Measurements from ENCODE around the gene CTNNBL1.

Gene CTNNBL1

GRCh38 chr20:37903317-37904007, 209.6 kb downstream of the CTNNBL1 start:
- no peak for DNase-seq

GRCh38 chr20:37904008-37904642, 210.3 kb downstream of the CTNNBL1 start:
- no peak for DNase-seq

- DNase-seq = no peak
Observed at GRCh38 chr20:37904845-37905373, 211.1 kb downstream of the CTNNBL1 start.

GRCh38 chr20:37905671-37906613, 212.1 kb downstream of the CTNNBL1 start:
- no peak for DNase-seq

- no peak for DNase-seq
Observed at GRCh38 chr20:37907330-37907676, 213.5 kb downstream of the CTNNBL1 start.

- no peak for DNase-seq
Observed at GRCh38 chr20:37907677-37908401, 214.0 kb downstream of the CTNNBL1 start.

GRCh38 chr20:37911261-37911660, 217.4 kb downstream of the CTNNBL1 start:
- DNase-seq = no peak

- DNase-seq = no peak
Observed at GRCh38 chr20:37911838-37912281, 218.0 kb downstream of the CTNNBL1 start.

GRCh38 chr20:37912874-37913273, 219.0 kb downstream of the CTNNBL1 start:
- no peak for DNase-seq

- DNase-seq = no peak
Observed at GRCh38 chr20:37913567-37914366, 219.9 kb downstream of the CTNNBL1 start.

- no peak for DNase-seq
Observed at GRCh38 chr20:37914367-37914671, 220.5 kb downstream of the CTNNBL1 start.

- no peak for DNase-seq
Observed at GRCh38 chr20:37914672-37915433, 221.0 kb downstream of the CTNNBL1 start.

GRCh38 chr20:37915434-37915787, 221.6 kb downstream of the CTNNBL1 start:
- no peak for DNase-seq

- DNase-seq = no peak
Observed at GRCh38 chr20:37915800-37916570, 222.2 kb downstream of the CTNNBL1 start.

- DNase-seq = no peak
Observed at GRCh38 chr20:37917461-37917860, 223.6 kb downstream of the CTNNBL1 start.

GRCh38 chr20:37918035-37918434, 224.2 kb downstream of the CTNNBL1 start:
- DNase-seq = no peak

GRCh38 chr20:37919389-37920040, 225.7 kb downstream of the CTNNBL1 start:
- no peak for DNase-seq

GRCh38 chr20:37920270-37920669, 226.4 kb downstream of the CTNNBL1 start:
- DNase-seq = no peak

- no peak for DNase-seq
Observed at GRCh38 chr20:37920679-37921322, 227.0 kb downstream of the CTNNBL1 start.
